Gastroesophageal sphincter (tissue), 3 donors: Measurements from ENCODE around the gene CTSZ.

Experiments
- POLR2AphosphoS5 ChIP-seq: sonication (generic); formaldehyde crosslinking; IDR thresholded peaks from one replicate; pipeline ENCODE4 v1.6.1; 2017; ENCODE audit warnings: antibody characterized with exemption
- TF ChIP-seq, protein P1 (sequence below), 4 experiments: fragments of 200-600 bp in 2 of 4; fragments of 450-650 bp in 2 of 4; sonication (generic) in 1 of 4; IDR thresholded peaks; one replicate each; pipeline ENCODE4 v1.5.1; 2017 to 2019; ENCODE audit warnings: antibody characterized with exemption in 4 of 4, mild to moderate bottlenecking in 2 of 4, moderate library complexity in 2 of 4

DNA sequence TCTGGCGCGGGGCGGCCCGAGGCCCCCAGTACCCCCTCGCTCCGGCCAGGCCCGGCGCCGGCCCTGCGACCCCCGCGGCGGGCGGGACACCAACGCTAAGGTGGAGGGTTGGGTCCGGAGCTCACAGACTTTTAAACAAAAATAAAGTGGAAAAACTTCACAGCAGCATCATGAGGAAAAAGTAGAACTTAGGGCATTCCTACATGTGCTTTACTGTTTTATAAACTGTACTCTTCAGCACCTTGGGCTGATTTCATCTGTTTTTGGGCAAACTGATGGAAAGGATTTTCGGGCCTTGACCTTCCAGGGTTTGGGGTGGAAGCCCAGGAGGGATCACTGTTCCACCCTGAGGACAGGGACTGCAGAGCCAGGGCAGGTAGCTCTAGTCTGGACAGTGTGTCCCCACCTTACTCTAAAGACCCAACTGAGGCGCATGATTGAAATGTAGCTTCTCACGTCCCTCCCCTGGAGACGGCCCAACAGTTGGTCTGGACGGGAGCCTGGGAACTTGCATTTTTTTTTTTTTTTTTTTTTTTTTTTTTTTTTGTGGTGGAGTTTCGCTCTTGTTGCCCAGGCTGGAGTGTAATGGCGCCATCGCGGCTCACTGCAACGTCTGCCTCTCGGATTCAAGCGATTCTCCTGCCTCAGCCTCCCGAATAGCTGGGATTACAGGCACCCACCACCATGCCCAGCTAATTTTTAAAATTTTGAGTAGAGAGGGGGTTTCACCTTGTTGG, 25.3 kb downstream of the CTSZ start:
- TF ChIP-seq, protein P1, sequence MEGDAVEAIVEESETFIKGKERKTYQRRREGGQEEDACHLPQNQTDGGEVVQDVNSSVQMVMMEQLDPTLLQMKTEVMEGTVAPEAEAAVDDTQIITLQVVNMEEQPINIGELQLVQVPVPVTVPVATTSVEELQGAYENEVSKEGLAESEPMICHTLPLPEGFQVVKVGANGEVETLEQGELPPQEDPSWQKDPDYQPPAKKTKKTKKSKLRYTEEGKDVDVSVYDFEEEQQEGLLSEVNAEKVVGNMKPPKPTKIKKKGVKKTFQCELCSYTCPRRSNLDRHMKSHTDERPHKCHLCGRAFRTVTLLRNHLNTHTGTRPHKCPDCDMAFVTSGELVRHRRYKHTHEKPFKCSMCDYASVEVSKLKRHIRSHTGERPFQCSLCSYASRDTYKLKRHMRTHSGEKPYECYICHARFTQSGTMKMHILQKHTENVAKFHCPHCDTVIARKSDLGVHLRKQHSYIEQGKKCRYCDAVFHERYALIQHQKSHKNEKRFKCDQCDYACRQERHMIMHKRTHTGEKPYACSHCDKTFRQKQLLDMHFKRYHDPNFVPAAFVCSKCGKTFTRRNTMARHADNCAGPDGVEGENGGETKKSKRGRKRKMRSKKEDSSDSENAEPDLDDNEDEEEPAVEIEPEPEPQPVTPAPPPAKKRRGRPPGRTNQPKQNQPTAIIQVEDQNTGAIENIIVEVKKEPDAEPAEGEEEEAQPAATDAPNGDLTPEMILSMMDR (IDR thresholded peaks at IDR 0.05), result no peak
- no peak for TF ChIP-seq POLR2AphosphoS5
